GM18526 (cell line): Measurements from ENCODE around the gene XPR1.

ENCODE experiments used
- POLR2A ChIP-seq: IDR thresholded peaks from 3 replicates; pipeline ENCODE4 v1.6.1; 2011; ENCODE audit not compliant: insufficient read length; ENCODE audit errors: extremely low read depth

The XPR1 gene

GRCh38 chr1:180860535-180860934 is 228.7 kb downstream of the XPR1 start:
- TF ChIP-seq POLR2A = no peak

GRCh38 chr1:180862305-180862704 is 230.5 kb downstream of the XPR1 start:
- no peak for TF ChIP-seq POLR2A

- TF ChIP-seq POLR2A = no peak
Observed at GRCh38 chr1:180863158-180863775, 231.4 kb downstream of the XPR1 start.

- no peak for TF ChIP-seq POLR2A
Observed at GRCh38 chr1:180881806-180882509, 250.1 kb downstream of the XPR1 start.

- TF ChIP-seq POLR2A = no peak
Observed at GRCh38 chr1:180884588-180885300, 252.9 kb downstream of the XPR1 start.

- no peak for TF ChIP-seq POLR2A
Observed at GRCh38 chr1:180886338-180886737, 254.5 kb downstream of the XPR1 start.

GRCh38 chr1:180887841-180888240 is 256.0 kb downstream of the XPR1 start:
- no peak for TF ChIP-seq POLR2A

GRCh38 chr1:180888870-180889269 is 257.0 kb downstream of the XPR1 start:
- TF ChIP-seq POLR2A = no peak

- no peak for TF ChIP-seq POLR2A
Observed at GRCh38 chr1:180889325-180889724, 257.5 kb downstream of the XPR1 start.

GRCh38 chr1:180892272-180892671 is 260.4 kb downstream of the XPR1 start:
- no peak for TF ChIP-seq POLR2A

- TF ChIP-seq POLR2A = no peak
Observed at GRCh38 chr1:180892675-180893074, 260.9 kb downstream of the XPR1 start.

- no peak for TF ChIP-seq POLR2A
Observed at GRCh38 chr1:180893614-180894013, 261.8 kb downstream of the XPR1 start.

GRCh38 chr1:180896161-180896560 is 264.3 kb downstream of the XPR1 start:
- no peak for TF ChIP-seq POLR2A

- TF ChIP-seq POLR2A = no peak
Observed at GRCh38 chr1:180898441-180899219, 266.8 kb downstream of the XPR1 start.

GRCh38 chr1:180899262-180899661 is 267.4 kb downstream of the XPR1 start:
- TF ChIP-seq POLR2A = no peak
